Ovary (tissue), 9 donors: ENCODE results near the gene CCIN. TPM values are rescaled to one million over a fixed set of nuclear protein-coding genes. Genes with fewer than 3 reads are reported as not detected.

Source experiments
- DNase-seq, 5 donors: peaks; one replicate each; pipeline ENCODE4 v3.0.0-alpha.2; 2019 to 2020
- H3K27ac ChIP-seq, 2 donors: fragments of 200-600 bp; one replicate each; pipeline versions ENCODE4 v1.5.1 to v1.8.0; 2019 to 2022
- H3K27me3 ChIP-seq: fragments of 200-600 bp; one replicate; pipeline ENCODE4 v1.8.0; 2022
- H3K36me3 ChIP-seq: fragments of 200-600 bp; sonication (generic); one replicate; pipeline ENCODE4 v1.5.1; 2019
- H3K4me1 ChIP-seq: one replicate; pipeline ENCODE4 v1.8.1; 2013; ENCODE audit warnings: mild to moderate bottlenecking, moderate library complexity; ENCODE audit not compliant: insufficient read depth
- H3K4me3 ChIP-seq: fragments of 200-600 bp; sonication (generic); one replicate; pipeline ENCODE4 v1.5.1; 2017
- H3K9me3 ChIP-seq, 2 donors: fragments of 200-600 bp in 1 of 2; sonication (generic) in 1 of 2; one replicate each; pipeline versions ENCODE4 v1.5.1 to v1.8.1; 2013 to 2019; ENCODE audit warnings: mild to moderate bottlenecking in 1 of 2, moderate library complexity in 1 of 2
- CTCF ChIP-seq, 3 donors: fragments of 450-650 bp in 2 of 3; fragments of 200-600 bp in 1 of 3; IDR thresholded peaks; one replicate each; pipeline versions ENCODE4 v1.5.1 to v1.8.0; 2016 to 2022; ENCODE audit warnings: antibody characterized with exemption in 3 of 3, mild to moderate bottlenecking in 1 of 3
- EP300 ChIP-seq: sonication (generic); formaldehyde crosslinking; IDR thresholded peaks from one replicate; pipeline ENCODE4 v1.6.1; 2017; ENCODE audit warnings: antibody characterized with exemption
- POLR2A ChIP-seq: fragments of 450-650 bp; IDR thresholded peaks from one replicate; pipeline ENCODE4 v1.6.1; 2017; ENCODE audit warnings: antibody characterized with exemption, mild to moderate bottlenecking, moderate library complexity
- WGBS, 3 donors: extraction: QIAGEN DNeasy Blood & Tissue Kit in 1 of 3; methylation state at CpG; one replicate each; pipeline versions ENCODE4 v1.1.5 to v1.1.7; 2013 to 2017; 5-methylcytosine and 5-hydroxymethylcytosine counted together
- intact Hi-C, 4 donors: fragments of 100-400 bp; cut with DNase I; formaldehyde crosslinking; loops; one replicate each; pipeline versions ENCODE4 v1.11.0 to v1.15.1; 2022 to 2023
- polyA plus RNA-seq, 2 donors: library from polyadenylated mRNA; stranded (reverse); fragments of 200-250 nt in 1 of 2; fragments of 350-450 nt in 1 of 2; fragmentation: Illumina TruSeq in 1 of 2; extraction: RNeasy Lipid Tissue Mini Kit (QIAGEN cat#74804) in 1 of 2; gene quantifications; one replicate each; pipeline ENCODE4 v1.2.3, GENCODE V29; 2013 to 2014
- total RNA-seq, 7 donors: library from RNA; depleted of rRNA in 2 of 7; stranded (reverse); fragments of >200 nt in 2 of 7; fragmentation: NEBNext Ultra II Directional in 3 of 7; extraction: Animal tissue kit (Norgen Biotek cat#: 25700) in 3 of 7; gene quantifications; one replicate each; pipeline versions ENCODE4 v1.1.0 to v1.2.4, GENCODE V29; 2016 to 2023
- donor health status: DM: no; HTN: no; CAD: no; lungs with moderate emphysema.
- donor health status: DM: no; HTN: no; CAD: no.
- donor health status: Bipolar disorder and iron deficiency.
- donor health status: DM: yes; HTN: yes; CAD: no.
- donor health status: DM: no; HTN: no; CAD: no.
- donor health status: DM: yes; HTN: yes; CAD: no.

The CCIN gene
- total and polyA plus RNA-seq, 9 donors, result 0.15 to 0.33 (median 0.28) TPM; not detected in 5

GRCh38 chr9:36164989-36165388, 4.2 kb upstream of the CCIN start:
- Histone ChIP-seq H3K27me3 (no peaks in the 10 kb centered on the region), H3K4me1 (peaks cover 5% of the 10 kb centered on the region), H3K4me3 (no peak overlapping the region), H3K9me3 (no peaks in the 10 kb centered on the region), H3K36me3 (no peaks in the 10 kb centered on the region), H3K27ac (no peak overlapping the region)
- TF ChIP-seq POLR2A (no peak), EP300 (no peak), CTCF (IDR thresholded peaks at IDR 0.05) (no peak)
- intact Hi-C loops, result loop anchor here in 2 of 4 donors (5.0 kb wide), 1 partner anchor 63 kb away; no protein-coding TSS in a partner anchor
- 68 to 87% (median 85%) methylated on average over 3 of the region's 3 CpGs for WGBS, 3 donors
- peak in 3 of 5 donors; percentile 32 to 41 (median 39) for DNase-seq

- 9 to 19% (median 17%) methylated on average over 12 of the region's 12 CpGs for WGBS, 3 donors
- Histone ChIP-seq H3K9me3 (no peaks in the 10 kb centered on the region), H3K27me3 (no peaks in the 10 kb centered on the region), H3K4me3 (peak overlapping the region; percentile 45), H3K4me1 (peaks cover 5% of the 10 kb centered on the region), H3K27ac (peak overlapping the region in 1 of 2 donors; percentile 39), H3K36me3 (no peaks in the 10 kb centered on the region)
- no peak for DNase-seq
- intact Hi-C loops, result loop anchor here in 3 of 4 donors (2.0 to 5.0 kb wide), 2 partner anchors 63 to 65 kb away; no protein-coding TSS in a partner anchor
- TF ChIP-seq POLR2A, result no peak
- TF ChIP-seq EP300, result no peak
- TF ChIP-seq CTCF (IDR thresholded peaks at IDR 0.05), result no peak
Observed at GRCh38 chr9:36165826-36166167, 3.4 kb upstream of the CCIN start.

GRCh38 chr9:36166168-36166927, 2.8 kb upstream of the CCIN start:
- Histone ChIP-seq H3K27ac (peak overlapping the region in 1 of 2 donors; percentile 39), H3K36me3 (no peaks in the 10 kb centered on the region), H3K9me3 (no peaks in the 10 kb centered on the region), H3K4me3 (peak overlapping the region; percentile 45), H3K27me3 (no peaks in the 10 kb centered on the region), H3K4me1 (peaks cover 5% of the 10 kb centered on the region)
- DNase-seq, result peak; percentile 78 to 93 (median 84)
- intact Hi-C loops, result loop anchor here in 3 of 4 donors (2.0 to 5.0 kb wide), 2 partner anchors 64 to 66 kb away; no protein-coding TSS in a partner anchor
- WGBS, 3 donors, result 1 to 2% (median 1%) methylated on average over 52 to 58 of the region's 58 CpGs
- TF ChIP-seq POLR2A (no peak), CTCF (IDR thresholded peaks at IDR 0.05) (peak; percentile 93 to 94 (median 94))

- intact Hi-C loops, result loop anchor here (5.0 to 10.0 kb wide), 4 partner anchors 45 to 215 kb away; partner anchors contain the start of gene OR2S2 (in 1 of the 4)
- 94 to 95% (median 94%) methylated on average over 17 of the region's 17 CpGs for WGBS, 3 donors
- Histone ChIP-seq H3K4me3 (no peak overlapping the region), H3K27ac (no peak overlapping the region), H3K27me3 (no peaks in the 10 kb centered on the region), H3K36me3 (no peaks in the 10 kb centered on the region), H3K4me1 (no peaks in the 10 kb centered on the region), H3K9me3 (no peaks in the 10 kb centered on the region)
- TF ChIP-seq CTCF (IDR thresholded peaks at IDR 0.05) (no peak), EP300 (no peak), POLR2A (no peak)
- DNase-seq, result peak in 1 of 5 donors; percentile 21
Observed at GRCh38 chr9:36169708-36170107, 520 bp downstream of the CCIN start.
